ENCODE measurements around the gene IFT122.

IFT122 gene

GRCh38 chr3:129432671-129433070, 7.4 kb upstream of the IFT122 start:
- Mint-ChIP-seq H3K4me3 (no peak overlapping the region), H3K4me1 (peaks cover 48% of the 10 kb centered on the region), H3K27me3 (ENCODE audit: low read depth) (peaks cover 5% of the 10 kb centered on the region), H3K27ac (no peak overlapping the region), H3K9me3 (no peaks in the 10 kb centered on the region), H3K36me3 (ENCODE audit: low read depth) (peaks cover 51% of the 10 kb centered on the region)
- TF ChIP-seq CTCF (IDR thresholded peaks at IDR 0.05; ENCODE audit: unreplicated experiment in 3 of 3) = no peak

- H3K4me3 Mint-ChIP-seq = no peak overlapping the region
- H3K9me3 Mint-ChIP-seq = no peaks in the 10 kb centered on the region
- no peak overlapping the region for H3K27ac Mint-ChIP-seq
- H3K4me1 Mint-ChIP-seq = peaks cover 48% of the 10 kb centered on the region
- no peaks in the 10 kb centered on the region for H3K27me3 Mint-ChIP-seq (ENCODE audit: low read depth)
- no peak for TF ChIP-seq CTCF (IDR thresholded peaks at IDR 0.05; ENCODE audit: unreplicated experiment in 3 of 3)
- H3K36me3 Mint-ChIP-seq (ENCODE audit: low read depth) = peaks cover 52% of the 10 kb centered on the region
Measured at GRCh38 chr3:129433565-129433964, 6.5 kb upstream of the IFT122 start.

- Mint-ChIP-seq H3K4me1 (peaks cover 43% of the 10 kb centered on the region), H3K27me3 (ENCODE audit: low read depth) (no peaks in the 10 kb centered on the region), H3K9me3 (no peaks in the 10 kb centered on the region), H3K36me3 (ENCODE audit: low read depth) (peaks cover 52% of the 10 kb centered on the region), H3K27ac (no peak overlapping the region), H3K4me3 (no peak overlapping the region)
- TF ChIP-seq CTCF (IDR thresholded peaks at IDR 0.05; ENCODE audit: unreplicated experiment in 3 of 3) = no peak
Measured at GRCh38 chr3:129434140-129434539, 5.9 kb upstream of the IFT122 start.

- Mint-ChIP-seq H3K4me1 (peaks cover 53% of the 10 kb centered on the region), H3K4me3 (peak overlapping the region; percentile 40 to 69 (median 47)), H3K27me3 (ENCODE audit: low read depth) (no peaks in the 10 kb centered on the region), H3K27ac (peak overlapping the region; percentile 80 to 86 (median 82)), H3K36me3 (ENCODE audit: low read depth) (peaks cover 52% of the 10 kb centered on the region), H3K9me3 (no peaks in the 10 kb centered on the region)
- no peak for TF ChIP-seq CTCF (IDR thresholded peaks at IDR 0.05; ENCODE audit: unreplicated experiment in 3 of 3)
Measured at GRCh38 chr3:129435367-129435766, 4.7 kb upstream of the IFT122 start.

GRCh38 chr3:129439226-129439816, 703 bp upstream of the IFT122 start:
- peak overlapping the region; percentile 90 to 95 (median 94) for H3K27ac Mint-ChIP-seq
- H3K9me3 Mint-ChIP-seq = no peaks in the 10 kb centered on the region
- no peak for TF ChIP-seq CTCF (IDR thresholded peaks at IDR 0.05; ENCODE audit: unreplicated experiment in 3 of 3)
- H3K4me1 Mint-ChIP-seq = peaks cover 72% of the 10 kb centered on the region
- H3K36me3 Mint-ChIP-seq (ENCODE audit: low read depth) = peaks cover 22% of the 10 kb centered on the region
- H3K4me3 Mint-ChIP-seq = peak overlapping the region; percentile 94 to 99 (median 96)
- H3K27me3 Mint-ChIP-seq (ENCODE audit: low read depth) = no peaks in the 10 kb centered on the region

GRCh38 chr3:129440618-129441190, 680 bp downstream of the IFT122 start:
- Mint-ChIP-seq H3K4me1 (peaks cover 62% of the 10 kb centered on the region), H3K27ac (peak overlapping the region; percentile 90 to 95 (median 94)), H3K4me3 (peak overlapping the region; percentile 94 to 99 (median 96)), H3K27me3 (ENCODE audit: low read depth) (no peaks in the 10 kb centered on the region), H3K9me3 (no peaks in the 10 kb centered on the region), H3K36me3 (ENCODE audit: low read depth) (peaks cover 17% of the 10 kb centered on the region)
- no peak for TF ChIP-seq CTCF (IDR thresholded peaks at IDR 0.05; ENCODE audit: unreplicated experiment in 3 of 3)

All from nephron (organoid).